Heart left ventricle (tissue), 16 donors: ENCODE results near the gene CD2AP. TPM values are rescaled to one million over a fixed set of nuclear protein-coding genes. Genes with fewer than 3 reads are reported as not detected.

Experiments used
- ATAC-seq, 4 donors: fragments of 200-7000 bp; cut with Tn5 transposase; one replicate each; pipeline ENCODE4 v1.9.1; 2020 to 2022; ENCODE audit warnings: moderate library complexity in 4 of 4, mild to moderate bottlenecking in 3 of 4, moderate number of reproducible peaks in 1 of 4
- DNase-seq, 5 donors: peaks; one replicate each; pipeline ENCODE4 v3.0.0-alpha.2; 2020
- H3K27ac ChIP-seq, 12 donors: fragments of 200-600 bp; sonication (generic) in 4 of 12; one replicate each; pipeline versions ENCODE4 v1.5.0 to v1.8.0; 2016 to 2022; ENCODE audit warnings: mild to moderate bottlenecking in 2 of 12
- H3K27me3 ChIP-seq, 9 donors: fragments of 200-600 bp; sonication (generic) in 2 of 9; one replicate each; pipeline versions ENCODE4 v1.5.1 to v1.8.0; 2016 to 2022; ENCODE audit warnings: mild to moderate bottlenecking in 3 of 9
- H3K36me3 ChIP-seq, 9 donors: fragments of 200-600 bp; sonication (generic) in 2 of 9; one replicate each; pipeline versions ENCODE4 v1.5.0 to v1.8.0; 2018 to 2022; ENCODE audit warnings: mild to moderate bottlenecking in 2 of 9
- H3K4me1 ChIP-seq, 12 donors: fragments of 200-600 bp; sonication (generic) in 4 of 12; one replicate each; pipeline versions ENCODE4 v1.5.0 to v1.8.0; 2016 to 2022; ENCODE audit warnings: mild to moderate bottlenecking in 3 of 12
- H3K4me3 ChIP-seq, 12 donors: fragments of 200-600 bp; sonication (generic) in 4 of 12; one replicate each; pipeline versions ENCODE4 v1.5.0 to v1.8.0; 2017 to 2022; ENCODE audit warnings: mild to moderate bottlenecking in 9 of 12, moderate library complexity in 4 of 12
- H3K9me3 ChIP-seq, 12 donors: fragments of 200-600 bp; sonication (generic) in 4 of 12; one replicate each; pipeline versions ENCODE4 v1.5.0 to v1.8.0; 2016 to 2022; ENCODE audit warnings: mild to moderate bottlenecking in 1 of 12
- POLR2A ChIP-seq, 2 donors: fragments of 450-650 bp; IDR thresholded peaks; one replicate each; pipeline ENCODE4 v1.6.1; 2017; ENCODE audit warnings: antibody characterized with exemption in 2 of 2, mild to moderate bottlenecking in 2 of 2, moderate library complexity in 2 of 2
- WGBS, 4 donors: extraction: QIAGEN DNeasy Blood & Tissue Kit in 2 of 4; methylation state at CpG; one replicate each; pipeline versions ENCODE4 v1.1.5 to v1.1.7; 2013 to 2018; 5-methylcytosine and 5-hydroxymethylcytosine counted together
- intact Hi-C, 10 donors: fragments of 100-400 bp; cut with DNase I; formaldehyde crosslinking; loops; one replicate each; pipeline versions ENCODE4 v1.11.1 to v1.14.2; 2022
- polyA plus RNA-seq, 2 donors: library from polyadenylated mRNA; stranded (reverse); fragments of 200-250 nt; gene quantifications; one replicate each; pipeline ENCODE4 v1.2.3, GENCODE V29; 2013
- total RNA-seq, 9 donors: library from RNA; depleted of rRNA in 2 of 9; stranded (reverse); fragments of >200 nt in 2 of 9; fragmentation: NEBNext Ultra II Directional in 3 of 9; extraction: Animal tissue kit (Norgen Biotek cat#: 25700) in 3 of 9; gene quantifications; one replicate each; pipeline versions ENCODE4 v1.1.0 to v1.2.4, GENCODE V29; 2016 to 2023
- TF ChIP-seq, protein P1 (sequence below), 12 donors: fragments of 200-600 bp; sonication (generic) in 4 of 12; IDR thresholded peaks; one replicate each; pipeline versions ENCODE4 v1.5.0 to v1.8.0; 2018 to 2022; ENCODE audit warnings: antibody characterized with exemption in 12 of 12, mild to moderate bottlenecking in 5 of 12
- donor health status: ischemic (EF 13 %, LVEDD 7.1; RV severe dilation, severe dysfunction).
- donor health status: healthy with polysubstance abuse.
- donor health status: DM: no; HTN: yes; CAD: no.
- donor health status: DM: no; HTN: no; CAD: no.
- donor health status: ischemic (EF 25% LVEDD 6.9; RV normal size, moderate dysfunction).
- donor health status: ischemic (EF 25% LVEDD 5.7; RV mildly dilated, moderate dysfunction).
- donor health status: healthy.
- donor health status: DM: yes; HTN: yes; CAD: no.
- donor health status: ischemic (EF 35%, LVEDD 5.7; RV mildly dilated, moderate dysfunction).
- donor health status: nonischemic (EF 11% LVEDD 7.7; RV severe dilation, severe dysfunction).
- donor health status: DM: yes; HTN: yes; CAD: no.
- donor health status: PGD.
- donor health status: ischemic (EF 29% LVEDD 5.4; RV normal size, mild dysfunction).
- donor health status: nonischemic (EF 23%, LVEDD 6.1; RV moderate dilation, normal function).

The CD2AP gene
- total and polyA plus RNA-seq, 11 donors: 6.4 to 18.0 (median 11.4) TPM

DNA sequence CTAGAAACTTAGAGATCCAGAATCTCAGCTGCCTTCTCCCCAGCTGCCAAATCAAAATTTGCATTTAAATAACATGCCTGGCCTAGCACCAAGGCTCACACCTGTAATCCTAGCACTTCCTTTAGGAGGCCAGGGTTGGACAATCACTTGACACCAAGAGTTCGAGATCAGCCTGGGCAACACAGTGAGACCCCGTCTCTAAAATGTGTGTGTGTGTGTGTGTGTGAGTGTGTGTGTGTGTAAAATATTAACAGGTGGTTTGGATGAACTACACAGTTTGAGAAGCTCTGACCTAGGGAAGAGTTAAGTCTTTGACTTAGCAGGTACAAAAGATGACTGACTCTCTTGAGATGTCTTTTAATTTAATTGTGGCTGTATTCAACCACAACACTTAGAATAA lies 20.2 kb upstream of the CD2AP start:
- H3K4me3 ChIP-seq: no peak overlapping the region
- H3K27me3 ChIP-seq: no peaks in the 10 kb centered on the region
- ATAC-seq (no peak), DNase-seq (no peak)
- no peaks in the 10 kb centered on the region for H3K9me3 ChIP-seq
- no peak overlapping the region for H3K27ac ChIP-seq
- TF ChIP-seq, protein P1, sequence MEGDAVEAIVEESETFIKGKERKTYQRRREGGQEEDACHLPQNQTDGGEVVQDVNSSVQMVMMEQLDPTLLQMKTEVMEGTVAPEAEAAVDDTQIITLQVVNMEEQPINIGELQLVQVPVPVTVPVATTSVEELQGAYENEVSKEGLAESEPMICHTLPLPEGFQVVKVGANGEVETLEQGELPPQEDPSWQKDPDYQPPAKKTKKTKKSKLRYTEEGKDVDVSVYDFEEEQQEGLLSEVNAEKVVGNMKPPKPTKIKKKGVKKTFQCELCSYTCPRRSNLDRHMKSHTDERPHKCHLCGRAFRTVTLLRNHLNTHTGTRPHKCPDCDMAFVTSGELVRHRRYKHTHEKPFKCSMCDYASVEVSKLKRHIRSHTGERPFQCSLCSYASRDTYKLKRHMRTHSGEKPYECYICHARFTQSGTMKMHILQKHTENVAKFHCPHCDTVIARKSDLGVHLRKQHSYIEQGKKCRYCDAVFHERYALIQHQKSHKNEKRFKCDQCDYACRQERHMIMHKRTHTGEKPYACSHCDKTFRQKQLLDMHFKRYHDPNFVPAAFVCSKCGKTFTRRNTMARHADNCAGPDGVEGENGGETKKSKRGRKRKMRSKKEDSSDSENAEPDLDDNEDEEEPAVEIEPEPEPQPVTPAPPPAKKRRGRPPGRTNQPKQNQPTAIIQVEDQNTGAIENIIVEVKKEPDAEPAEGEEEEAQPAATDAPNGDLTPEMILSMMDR (IDR thresholded peaks at IDR 0.05): no peak
- TF ChIP-seq POLR2A (IDR thresholded peaks at IDR 0.05): no peak
- no peaks in the 10 kb centered on the region for H3K36me3 ChIP-seq
- WGBS, 4 donors: 92 to 100% (median 98%) methylated on average over 2 of the region's 2 CpGs
- intact Hi-C loops: no loop called here
- no peaks in the 10 kb centered on the region for H3K4me1 ChIP-seq

- no peak overlapping the region for H3K4me3 ChIP-seq
- no peaks in the 10 kb centered on the region for H3K27me3 ChIP-seq
- ATAC-seq (no peak), DNase-seq (no peak)
- no peaks in the 10 kb centered on the region for H3K4me1 ChIP-seq
- intact Hi-C loops: no loop called here
- no peak overlapping the region for H3K27ac ChIP-seq
- H3K36me3 ChIP-seq: no peaks in the 10 kb centered on the region
- WGBS, 4 donors: 92 to 97% (median 95%) methylated on average over 1 of the region's 1 CpG
- TF ChIP-seq POLR2A (IDR thresholded peaks at IDR 0.05): no peak
- TF ChIP-seq, protein P1 (IDR thresholded peaks at IDR 0.05): no peak
- peaks cover 0 to 6% (median 0%) of the 10 kb centered on the region in 12 donors for H3K9me3 ChIP-seq
Observed at GRCh38 chr6:47464052-47464451, 13.5 kb upstream of the CD2AP start.

- no peaks in the 10 kb centered on the region for H3K36me3 ChIP-seq
- ATAC-seq: no peak
- no peak overlapping the region for H3K4me3 ChIP-seq
- intact Hi-C loops: no loop called here
- TF ChIP-seq POLR2A (IDR thresholded peaks at IDR 0.05): no peak
- TF ChIP-seq, protein P1 (IDR thresholded peaks at IDR 0.05): no peak
- H3K27me3 ChIP-seq: no peaks in the 10 kb centered on the region
- DNase-seq: no peak
- H3K9me3 ChIP-seq: peaks cover 0 to 6% (median 0%) of the 10 kb centered on the region in 12 donors
- 53 to 71% (median 65%) methylated on average over 1 of the region's 1 CpG for WGBS, 4 donors
- no peak overlapping the region for H3K27ac ChIP-seq
- no peaks in the 10 kb centered on the region for H3K4me1 ChIP-seq
Observed at GRCh38 chr6:47465117-47465516, 12.5 kb upstream of the CD2AP start.

DNA sequence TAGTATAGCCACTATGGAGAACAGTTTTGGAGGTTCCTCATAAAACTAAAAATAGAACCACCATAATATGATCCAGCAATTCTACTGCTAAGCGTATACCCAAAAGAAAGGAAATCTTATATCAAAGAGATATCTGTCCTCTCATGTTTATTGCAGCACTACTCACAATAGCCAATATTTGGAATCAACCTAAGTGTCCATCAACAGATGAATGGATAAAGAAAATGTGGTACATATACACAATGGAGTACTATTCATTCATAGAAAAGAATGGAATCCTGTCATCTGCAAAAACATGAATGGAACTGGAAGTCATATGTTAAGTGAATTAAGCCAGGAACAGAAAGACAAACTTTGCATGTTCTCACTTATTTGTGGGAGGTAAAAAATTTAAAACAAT lies 5.7 kb upstream of the CD2AP start:
- TF ChIP-seq POLR2A (IDR thresholded peaks at IDR 0.05): no peak
- TF ChIP-seq, protein P1 (IDR thresholded peaks at IDR 0.05): no peak

More for the DNA sequence above, 5.7 kb upstream of the CD2AP start:
- no peak for DNase-seq
- ATAC-seq: no peak
- no peak overlapping the region for H3K4me3 ChIP-seq
- H3K9me3 ChIP-seq: peaks cover 0 to 11% (median 0%) of the 10 kb centered on the region in 12 donors
- no peak overlapping the region for H3K27ac ChIP-seq
- H3K4me1 ChIP-seq: peaks cover 0 to 8% (median 2%) of the 10 kb centered on the region in 12 donors
- no peaks in the 10 kb centered on the region for H3K36me3 ChIP-seq
- WGBS, 4 donors: 76 to 81% (median 79%) methylated on average over 1 of the region's 1 CpG
- no peaks in the 10 kb centered on the region for H3K27me3 ChIP-seq
- intact Hi-C loops: loop anchor here in 3 of 10 donors (10.0 kb wide), 2 partner anchors 57 to 133 kb away; no protein-coding TSS in a partner anchor
